Stimulated activated CD4-positive, alpha-beta T cell treated with anti-CD3 and anti-CD28 coated beads, Interleukin-15, amount 100 ng/mL, for 48 hours (primary cell): ENCODE data around the gene LRSAM1.

ENCODE experiments used
- DNase-seq, 2 donors: peaks; one replicate each; pipeline ENCODE4 v3.0.0-alpha.2; 2020; ENCODE audit warnings: low read depth in 2 of 2

LRSAM1 gene

DNA sequence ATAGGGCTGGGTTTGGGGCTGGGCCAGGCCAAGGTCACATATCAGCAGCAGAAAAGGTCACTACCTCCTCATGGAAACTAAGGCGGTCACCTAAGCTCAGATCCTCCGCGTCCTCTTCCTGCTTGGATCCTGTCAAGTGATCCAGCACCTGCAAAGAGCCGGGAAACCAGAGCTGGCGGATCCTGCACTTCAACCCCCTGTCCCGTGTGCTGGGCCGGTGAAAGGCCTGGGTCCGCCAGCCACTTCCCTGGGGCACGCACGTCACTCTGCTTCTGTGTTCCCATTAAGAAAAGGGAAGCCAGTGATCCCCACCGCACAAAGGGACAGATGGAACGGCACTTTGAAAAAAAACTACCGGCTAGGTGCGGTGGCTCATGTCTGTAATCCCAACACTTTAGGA, 99.4 kb downstream of the LRSAM1 start:
- DNase-seq, result no peak
